ENCODE measurements around the gene LMO4.

Gene LMO4

DNA sequence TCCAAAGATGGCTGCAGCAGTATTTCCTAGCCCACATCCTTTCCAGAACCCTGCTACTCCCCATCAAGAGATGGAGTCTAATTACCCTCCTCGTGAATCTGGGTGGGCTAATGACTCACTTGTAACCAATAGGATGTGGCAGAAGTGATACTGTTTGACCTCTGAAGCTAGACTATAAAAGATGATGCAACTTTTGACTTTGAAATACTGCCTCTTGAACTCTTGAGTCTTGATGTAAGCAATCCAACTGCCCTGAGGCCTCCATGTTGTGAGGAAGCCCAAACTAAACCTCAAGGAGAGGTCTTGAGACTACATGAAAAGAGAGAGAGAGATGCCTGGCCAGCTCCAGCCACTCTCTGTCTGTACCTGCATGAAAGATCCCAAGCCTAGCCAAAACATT lies 29.5 kb downstream of the LMO4 start:
- no peak for DNase-seq (ENCODE audit: low read depth)

- DNase-seq (ENCODE audit: low read depth) = no peak
These were observed 30.9 kb downstream of the LMO4 start for GRCh38 chr1:87359586-87359985.

DNA sequence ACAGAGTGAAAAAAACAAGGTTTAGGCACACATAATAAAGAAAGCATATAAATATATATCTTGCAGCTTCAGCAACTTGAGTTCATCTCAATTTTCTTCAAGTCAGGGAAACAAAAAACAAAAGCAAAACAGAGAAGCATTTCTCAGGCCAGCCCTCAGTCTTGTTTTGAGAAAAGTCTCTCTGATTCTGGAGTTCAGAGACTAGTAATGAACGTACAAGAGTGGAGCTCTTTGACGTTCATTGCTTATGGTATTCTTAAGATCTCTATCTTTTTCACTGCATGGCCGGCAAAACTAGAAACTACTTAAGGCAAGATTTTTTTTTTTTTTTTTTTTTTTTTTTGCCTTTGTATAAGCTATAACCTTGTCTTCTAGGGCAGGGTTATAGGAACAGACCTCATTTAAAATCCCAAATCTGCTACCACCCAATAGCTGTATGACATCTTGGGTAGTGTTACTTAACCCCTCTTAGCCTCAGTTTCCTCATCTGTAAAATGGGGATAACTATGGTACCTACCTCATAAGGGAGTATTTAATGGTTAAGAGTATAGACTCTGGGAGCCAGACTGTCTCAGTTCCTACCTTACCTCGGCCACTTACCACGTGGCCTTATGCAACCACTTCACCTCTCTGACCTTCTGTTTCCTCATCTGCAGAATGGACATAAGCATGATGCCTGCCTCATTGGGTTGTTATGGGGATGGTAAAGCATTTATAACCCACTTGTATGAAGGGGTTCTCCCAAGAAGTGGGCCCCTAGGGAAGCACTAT lies 33.6 kb downstream of the LMO4 start:
- DNase-seq (ENCODE audit: low read depth) = no peak

DNA sequence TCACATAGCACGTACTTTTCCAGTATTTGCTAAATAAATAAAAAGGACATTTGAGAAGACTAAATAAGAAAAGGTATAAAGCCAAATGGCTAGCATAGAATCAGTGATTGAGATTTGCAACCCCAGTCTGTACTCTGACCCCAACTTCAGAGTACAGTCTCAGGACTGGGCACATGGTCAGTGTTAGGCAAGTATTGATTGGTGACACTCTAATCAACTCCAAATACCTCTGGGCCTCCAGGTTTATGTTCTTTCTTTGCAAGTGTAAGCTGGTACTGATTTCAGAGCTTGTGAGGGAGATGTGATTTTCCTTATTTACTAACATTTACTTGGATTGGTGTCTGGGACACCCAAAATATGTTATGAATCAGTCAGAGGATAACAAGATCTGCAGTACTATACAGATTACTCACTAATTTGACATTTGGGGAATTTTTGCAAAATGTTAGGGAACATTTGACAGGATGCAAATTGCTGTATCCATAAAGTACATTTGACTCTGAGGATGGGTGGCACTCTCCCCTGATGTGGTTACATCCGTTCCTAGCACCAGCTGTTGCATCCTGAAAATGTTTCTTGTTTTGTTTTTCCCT lies 34.2 kb downstream of the LMO4 start:
- DNase-seq (ENCODE audit: low read depth) = no peak

GRCh38 chr1:87367549-87367948 lies 38.9 kb downstream of the LMO4 start:
- no peak for DNase-seq (ENCODE audit: low read depth)

DNA sequence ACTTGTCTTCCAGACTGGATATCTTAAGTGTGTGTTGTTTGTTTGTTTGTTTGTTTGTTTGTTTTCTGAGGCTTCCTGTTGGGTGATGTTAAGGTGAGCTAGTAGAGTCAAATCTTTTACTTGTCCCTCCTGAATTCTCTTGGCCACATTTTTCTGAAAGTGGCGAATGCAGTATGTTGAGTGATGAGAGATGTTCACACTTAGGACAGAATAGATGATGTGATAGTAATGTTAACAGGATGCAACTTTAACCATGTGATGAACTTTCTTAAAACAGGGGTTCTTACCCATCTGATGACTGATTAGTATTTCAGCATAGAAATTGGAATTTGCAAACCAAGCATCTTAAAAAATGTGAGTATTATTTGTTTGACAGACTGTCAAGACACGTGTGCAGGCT lies 40.2 kb downstream of the LMO4 start:
- no peak for DNase-seq (ENCODE audit: low read depth)

DNA sequence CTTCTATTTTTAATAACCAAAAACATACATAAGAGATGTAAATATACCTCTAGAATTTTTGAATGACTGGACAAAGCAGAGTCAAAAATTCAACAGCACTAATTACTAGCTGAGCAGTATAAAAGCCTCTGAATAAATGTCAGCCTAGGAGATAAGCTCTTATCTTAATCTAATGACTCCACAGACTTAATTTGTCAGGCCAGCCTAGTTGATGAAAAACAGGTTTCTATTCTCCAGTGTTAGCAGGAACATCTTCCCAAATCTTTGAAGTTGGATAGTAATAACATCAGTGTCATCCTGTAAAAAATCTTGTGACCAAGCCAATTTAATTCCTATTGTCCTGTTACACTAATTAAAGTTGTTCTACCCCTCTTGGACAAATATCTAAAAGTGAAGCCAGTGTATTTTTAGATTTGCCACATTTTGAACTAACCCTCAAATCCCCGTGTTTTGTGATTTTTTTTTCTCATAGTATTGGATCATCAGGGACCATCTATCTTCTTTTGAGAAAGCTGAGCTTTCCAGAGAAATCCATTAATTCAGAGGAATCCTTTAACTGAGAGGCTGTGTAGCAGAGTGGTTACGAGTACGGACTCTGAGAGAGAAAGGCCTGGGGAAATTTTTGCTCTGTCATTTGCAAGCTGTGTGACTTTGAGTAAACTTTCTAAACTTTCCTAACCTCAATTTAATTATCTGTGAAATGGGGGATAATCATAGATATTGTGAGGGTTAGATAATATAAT lies 41.2 kb downstream of the LMO4 start:
- no peak for DNase-seq (ENCODE audit: low read depth)

DNA sequence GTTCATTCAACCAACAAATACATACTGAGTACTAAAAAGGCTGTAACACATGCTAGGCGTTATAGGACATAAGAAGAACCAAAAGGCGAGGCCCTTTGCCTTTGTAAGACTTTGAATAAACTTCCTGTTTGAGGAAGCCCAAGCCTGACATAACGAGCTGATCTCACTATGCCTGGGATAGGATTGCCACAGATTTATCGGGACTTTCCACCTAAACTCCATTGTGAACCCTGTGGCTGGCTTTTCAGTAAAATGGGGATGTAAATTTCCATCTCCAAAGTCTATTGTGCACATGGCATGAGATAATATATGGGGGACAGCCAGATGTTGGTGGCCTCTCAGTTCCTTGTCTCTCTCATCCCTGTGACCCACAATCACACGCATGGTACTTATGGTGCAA lies 41.9 kb downstream of the LMO4 start:
- DNase-seq (ENCODE audit: low read depth) = no peak

- no peak for DNase-seq (ENCODE audit: low read depth)
These were observed 50.6 kb downstream of the LMO4 start for GRCh38 chr1:87379306-87379705.

DNA sequence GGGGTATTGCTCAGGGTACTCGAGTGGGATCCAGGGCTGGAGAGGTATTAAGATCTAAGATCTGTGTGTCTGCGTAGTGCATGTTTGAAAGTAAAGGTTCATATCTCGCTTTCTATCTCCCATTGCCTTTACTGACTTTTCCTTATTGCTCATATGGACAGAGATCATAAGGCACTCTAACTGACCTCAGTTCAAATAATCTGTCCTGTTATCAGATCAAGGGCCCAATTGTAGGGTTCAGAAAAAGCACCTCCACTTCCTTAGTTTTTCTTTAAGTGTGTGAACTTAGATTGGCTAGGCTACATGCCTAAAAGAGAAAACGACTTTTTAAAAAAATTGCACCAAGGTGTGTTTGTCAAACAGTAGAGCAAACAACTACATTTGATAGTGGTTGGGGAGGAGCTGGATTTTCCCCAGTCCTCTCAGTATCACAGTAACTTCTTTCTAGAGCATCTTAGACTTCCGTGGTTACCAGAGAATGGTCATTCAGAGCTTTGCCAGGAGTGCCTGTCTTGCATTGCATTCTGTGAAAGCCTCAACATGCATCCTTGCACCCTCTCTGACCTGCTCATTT lies 57.6 kb downstream of the LMO4 start:
- DNase-seq (ENCODE audit: low read depth) = no peak

GRCh38 chr1:87388411-87388810 lies 59.7 kb downstream of the LMO4 start:
- DNase-seq (ENCODE audit: low read depth) = no peak

DNA sequence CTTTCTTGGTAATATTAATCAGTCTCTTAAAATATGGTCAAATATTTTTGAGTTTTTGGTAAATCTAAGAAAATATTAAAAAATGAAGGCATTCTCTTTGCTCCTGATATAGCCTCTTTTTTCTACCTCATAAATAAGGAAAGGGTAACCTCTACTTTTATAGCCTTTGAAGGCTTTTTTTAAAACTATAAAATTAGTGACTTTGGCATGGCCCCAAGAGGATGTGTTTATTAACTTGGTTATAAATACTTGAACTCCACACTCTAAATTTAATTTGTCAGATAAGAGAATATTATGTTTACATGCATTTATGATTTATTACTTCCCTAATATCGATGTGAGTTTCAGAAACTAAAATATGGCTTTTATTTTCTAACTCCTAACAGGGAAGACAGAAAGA lies 60.3 kb downstream of the LMO4 start:
- no peak for DNase-seq (ENCODE audit: low read depth)

DNA sequence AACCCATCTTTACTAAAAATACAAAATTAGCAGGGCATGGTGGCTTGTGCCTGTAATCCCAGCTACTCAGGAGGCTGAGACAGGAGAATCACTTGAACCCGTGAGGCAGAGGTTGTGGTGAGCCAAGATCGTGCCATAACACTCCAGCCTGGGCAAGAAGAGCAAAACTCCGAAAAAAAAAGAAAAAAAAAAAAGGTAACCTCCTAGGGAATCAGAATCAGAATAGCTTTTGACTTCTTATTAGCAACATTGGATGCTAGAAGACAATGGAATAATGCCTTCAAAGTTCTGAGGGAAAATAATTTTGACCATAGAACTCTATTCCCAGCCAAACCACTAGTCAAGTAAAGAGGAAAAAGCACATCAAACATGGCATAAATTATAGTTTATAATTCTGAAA lies 60.9 kb downstream of the LMO4 start:
- DNase-seq (ENCODE audit: low read depth) = no peak

GRCh38 chr1:87392248-87393192 lies 63.8 kb downstream of the LMO4 start:
- no peak for DNase-seq (ENCODE audit: low read depth)

- DNase-seq (ENCODE audit: low read depth) = no peak
These were observed 64.9 kb downstream of the LMO4 start for GRCh38 chr1:87393445-87394085.

GRCh38 chr1:87394513-87394912 lies 65.8 kb downstream of the LMO4 start:
- DNase-seq (ENCODE audit: low read depth) = no peak

DNA sequence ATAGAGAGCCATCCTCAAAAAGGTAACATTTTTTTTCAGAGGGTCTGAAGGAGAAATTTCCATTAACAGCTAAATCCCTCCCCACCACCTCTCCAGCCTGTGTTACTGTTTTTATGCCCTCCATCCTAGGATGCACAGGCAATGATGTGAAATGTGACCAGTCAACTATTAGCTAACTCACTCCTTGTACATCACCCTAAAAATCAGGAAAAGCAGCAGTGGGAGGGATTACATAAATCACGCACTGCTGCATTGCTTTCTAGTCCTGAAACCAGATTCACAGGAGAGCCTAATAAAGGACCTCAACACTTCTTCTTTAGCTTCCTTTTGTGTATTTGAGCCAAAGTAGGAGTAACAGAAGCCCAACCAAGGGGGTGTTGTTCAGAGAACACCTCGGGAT lies 66.3 kb downstream of the LMO4 start:
- DNase-seq (ENCODE audit: low read depth) = no peak
